Measurements from ENCODE around the gene FASTK. TPM values are rescaled to one million over a fixed set of nuclear protein-coding genes. Genes with fewer than 3 reads are reported as not detected.

The FASTK gene
- total and polyA plus RNA-seq, 2 donors (not counting 3 experiments of a cell fraction or from before 2014, with no cell fraction given) = 73.3 to 113 TPM

DNA sequence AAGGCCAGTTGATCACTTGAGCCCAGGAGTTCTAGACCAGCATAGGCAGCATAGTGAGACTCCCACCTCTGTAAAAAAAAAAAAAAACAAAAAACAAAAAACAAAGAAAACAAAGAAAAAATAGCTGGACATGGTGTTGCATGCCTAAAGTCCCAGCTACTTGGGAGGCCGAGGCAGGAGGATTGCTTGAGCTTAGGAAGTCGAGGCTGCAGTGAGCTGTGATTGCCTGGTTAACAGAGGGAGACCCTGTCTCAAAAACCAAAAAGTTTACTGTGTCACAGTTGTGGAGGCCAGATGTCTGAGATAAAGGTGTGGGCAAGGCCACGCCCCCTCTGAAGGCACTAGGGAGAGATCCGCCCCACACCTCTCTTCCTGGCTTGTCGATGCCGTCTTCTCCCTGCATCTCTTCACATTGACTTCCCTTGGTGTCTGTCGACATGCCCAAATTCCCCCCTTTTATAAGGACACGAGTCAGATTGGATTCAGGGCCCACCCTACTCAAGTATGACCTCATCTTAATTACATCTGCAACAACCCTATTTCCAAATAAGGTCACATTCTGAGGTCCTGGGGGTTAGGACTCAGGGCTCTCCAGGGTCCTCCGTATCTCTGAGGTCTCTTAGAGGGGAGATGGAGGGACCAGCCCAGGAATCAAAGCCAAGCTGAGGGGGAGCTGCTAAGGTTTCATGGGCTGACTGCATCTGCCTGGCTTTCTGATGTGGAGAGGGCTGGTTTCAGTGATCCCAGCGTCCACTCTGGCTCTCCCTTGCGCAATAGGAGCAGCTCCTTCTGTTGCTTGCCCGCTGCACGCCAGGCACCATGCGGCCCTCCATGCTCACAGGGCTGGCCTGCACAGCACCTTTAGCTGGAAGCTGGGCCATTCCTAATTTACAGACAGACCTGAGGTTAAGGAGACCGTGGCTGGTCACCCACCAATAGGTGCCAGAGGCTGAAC is 28.8 kb upstream of the FASTK start:
- intact Hi-C loops (cut with micrococcal nuclease) = loop anchor here (2.0 kb wide), 2 partner anchors 147 to 211 kb away; no protein-coding TSS in a partner anchor
- no peak for FAIRE-seq
- no peak overlapping the region for H2AFZ ChIP-seq (ENCODE audit: low read depth, low read length)
- CTCF ChIA-PET = interaction anchor here (0.6 to 4.5 kb wide), 15 partner anchors 14 to 153 kb away, joined by 3 to 26 read pairs (median 5); partner anchors contain the start of gene ABCB8
- H3K4me3 ChIP-seq (replicated peaks in 1 of 3; ENCODE audit: insufficient read depth in 1 of 3, low read depth in 1 of 3, low read length in 3 of 3) = no peak overlapping the region
- dilution Hi-C loops (cut with MboI; ENCODE audit: extremely low pct_ligation_motif_present, low sequenced_read_pairs) = no loop called here
- TF ChIP-seq MYC (IDR thresholded peaks at IDR 0.05; ENCODE audit: low read depth, low read length) = no peak
- TF ChIP-seq POLR2AphosphoS5 (IDR thresholded peaks at IDR 0.05; ENCODE audit: insufficient read depth, low read depth, low read length) = no peak
- TF ChIP-seq GATA2 (IDR thresholded peaks at IDR 0.05; ENCODE audit: insufficient read depth, insufficient read length, low read depth, low read length) = no peak
- TF ChIP-seq, protein P1, sequence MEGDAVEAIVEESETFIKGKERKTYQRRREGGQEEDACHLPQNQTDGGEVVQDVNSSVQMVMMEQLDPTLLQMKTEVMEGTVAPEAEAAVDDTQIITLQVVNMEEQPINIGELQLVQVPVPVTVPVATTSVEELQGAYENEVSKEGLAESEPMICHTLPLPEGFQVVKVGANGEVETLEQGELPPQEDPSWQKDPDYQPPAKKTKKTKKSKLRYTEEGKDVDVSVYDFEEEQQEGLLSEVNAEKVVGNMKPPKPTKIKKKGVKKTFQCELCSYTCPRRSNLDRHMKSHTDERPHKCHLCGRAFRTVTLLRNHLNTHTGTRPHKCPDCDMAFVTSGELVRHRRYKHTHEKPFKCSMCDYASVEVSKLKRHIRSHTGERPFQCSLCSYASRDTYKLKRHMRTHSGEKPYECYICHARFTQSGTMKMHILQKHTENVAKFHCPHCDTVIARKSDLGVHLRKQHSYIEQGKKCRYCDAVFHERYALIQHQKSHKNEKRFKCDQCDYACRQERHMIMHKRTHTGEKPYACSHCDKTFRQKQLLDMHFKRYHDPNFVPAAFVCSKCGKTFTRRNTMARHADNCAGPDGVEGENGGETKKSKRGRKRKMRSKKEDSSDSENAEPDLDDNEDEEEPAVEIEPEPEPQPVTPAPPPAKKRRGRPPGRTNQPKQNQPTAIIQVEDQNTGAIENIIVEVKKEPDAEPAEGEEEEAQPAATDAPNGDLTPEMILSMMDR (IDR thresholded peaks at IDR 0.05; ENCODE audit: extremely low read depth in 1 of 2, insufficient read depth in 1 of 2, low read depth in 1 of 2, low read length in 2 of 2) = no peak
- POLR2A ChIA-PET = interaction anchor here (1.1 kb wide), 1 partner anchor 24 kb away, joined by 4 read pairs; no protein-coding TSS in a partner anchor
- no peaks in the 10 kb centered on the region for H3K9me1 ChIP-seq (replicated peaks; ENCODE audit: control insufficient read depth, extremely low read depth, insufficient read depth, low read length)
- DNase-seq (ENCODE audit: low read depth, low spot score) = no peak
- peaks cover 25% of the 10 kb centered on the region for H3K4me1 ChIP-seq (ENCODE audit: control insufficient read depth, extremely low read depth, insufficient read depth, low read length)
- H3K36me3 ChIP-seq (ENCODE audit: control insufficient read depth in 2 of 2, extremely low read depth in 1 of 2, insufficient read depth in 2 of 2, low read length in 2 of 2) = peaks cover 0 to 2% of the 10 kb centered on the region in 2 experiments
- H3K9ac ChIP-seq (replicated peaks; ENCODE audit: extremely low read depth, insufficient read depth, low read length) = no peak overlapping the region
- BruUV-seq (replicated peaks) = no TSS peak
- H3K27me3 ChIP-seq (ENCODE audit: control insufficient read depth in 2 of 2, insufficient read depth in 2 of 2, low read length in 2 of 2) = no peaks in the 10 kb centered on the region
- H3K27ac ChIP-seq (ENCODE audit: insufficient read depth, low read depth, low read length) = no peak overlapping the region
- H3K4me2 ChIP-seq (ENCODE audit: insufficient read depth, low read length) = no peak overlapping the region
- no peaks in the 10 kb centered on the region for H4K20me1 ChIP-seq (replicated peaks; ENCODE audit: control insufficient read depth, extremely low read depth, insufficient read depth, low read length)
- H3K79me2 ChIP-seq (ENCODE audit: control insufficient read depth, insufficient read depth, low read length) = peaks cover 77% of the 10 kb centered on the region
- H3K9me3 ChIP-seq (replicated peaks; ENCODE audit: control insufficient read depth, insufficient read depth, low read length) = no peaks in the 10 kb centered on the region
